Panc1 (cell line): ENCODE data around the gene SLC13A3. TPM values are rescaled to one million over a fixed set of nuclear protein-coding genes. Genes with fewer than 3 reads are reported as not detected.

Source experiments
- ATAC-seq: fragments of 200-7000 bp; cut with Tn5 transposase; 2 replicates; pipeline ENCODE4 v1.9.1; 2020; ENCODE audit warnings: mild to moderate bottlenecking, moderate library complexity
- BruUV-seq: library from RNA; stranded (reverse); fragments of 400-500 nt; replicated peaks from 2 replicates; lab custom pipeline; 2021; lab: Mats Ljungman, UMichigan
- CTCF ChIA-PET: fragments of 300-600 bp; sonication (Branson Sonifier 250); formaldehyde crosslinking; loops from one replicate; lab custom pipeline; 2022; ENCODE audit warnings: antibody characterized with exemption; lab: Charles Lee
- POLR2A ChIA-PET: fragments of 300-600 bp; sonication (Branson Sonifier 250); formaldehyde crosslinking; loops from one replicate; lab custom pipeline; 2022; ENCODE audit warnings: antibody characterized with exemption; lab: Charles Lee
- DNase-seq: peaks from one replicate; pipeline ENCODE4 v3.0.0-alpha.2; 2010; ENCODE audit warnings: low read depth, low spot score
- H3K27ac ChIP-seq: 2 replicates; pipeline ENCODE4 v1.5.1; 2011; ENCODE audit warnings: mild to moderate bottlenecking, low read length, inconsistent platforms
- H3K27me3 ChIP-seq: fragments of 200-500 bp; sonication (Bioruptor generic); 2 replicates; pipeline ENCODE4 v1.6.0; 2014; ENCODE audit warnings: low read length, inconsistent platforms; ENCODE audit not compliant: control insufficient read depth, insufficient read depth
- H3K36me3 ChIP-seq: fragments of 200-500 bp; sonication (Bioruptor generic); 2 replicates; pipeline ENCODE4 v1.5.1; 2014; ENCODE audit warnings: inconsistent platforms, mild to moderate bottlenecking, low read length, moderate library complexity; ENCODE audit not compliant: control insufficient read depth, insufficient read depth
- H3K4me1 ChIP-seq: 2 replicates; pipeline ENCODE4 v1.5.1; 2011; ENCODE audit warnings: inconsistent platforms, mild to moderate bottlenecking, low read length, moderate library complexity; ENCODE audit not compliant: control insufficient read depth, insufficient read depth
- H3K4me3 ChIP-seq, 2 experiments: 2 replicates each; pipeline ENCODE4 v1.5.1; 2011 to 2012; ENCODE audit warnings: low read depth in 2 of 2, low read length in 2 of 2, mild to moderate bottlenecking in 2 of 2, inconsistent platforms in 1 of 2, moderate library complexity in 1 of 2
- H3K9me3 ChIP-seq: fragments of 200-500 bp; sonication (Bioruptor generic); 2 replicates; pipeline ENCODE4 v1.5.1; 2014; ENCODE audit warnings: low read depth, mild to moderate bottlenecking, inconsistent platforms, low read length, moderate library complexity; ENCODE audit not compliant: control insufficient read depth, insufficient read depth
- CTCF ChIP-seq: fragments of 450-650 bp; IDR thresholded peaks from 2 replicates; pipeline ENCODE4 v1.5.1; 2017; ENCODE audit warnings: mild to moderate bottlenecking
- POLR2AphosphoS5 ChIP-seq: IDR thresholded peaks from 2 replicates; pipeline ENCODE4 v1.6.1; 2012; ENCODE audit warnings: mild to moderate bottlenecking, low read depth, low read length, moderate library complexity
- REST ChIP-seq, 2 experiments: IDR thresholded peaks; 2 replicates each; pipeline ENCODE4 v1.6.1; 2011 to 2012; ENCODE audit warnings: low read depth in 2 of 2, control low read depth in 1 of 2, low read length in 1 of 2, mild to moderate bottlenecking in 1 of 2, moderate library complexity in 1 of 2; ENCODE audit not compliant: insufficient read depth in 1 of 2
- SIN3A ChIP-seq: IDR thresholded peaks from 2 replicates; pipeline ENCODE4 v1.6.1; 2012; ENCODE audit warnings: low read depth, mild to moderate bottlenecking, low read length, moderate library complexity, borderline replicate concordance; ENCODE audit not compliant: insufficient read depth
- TCF7L2 ChIP-seq: IDR thresholded peaks from 2 replicates; pipeline ENCODE4 v1.6.1; 2011; ENCODE audit warnings: mild to moderate bottlenecking, low read depth, low read length, inconsistent platforms
- in situ Hi-C: cut with HindIII; loops from 2 replicates; pipeline ENCODE4 v1.10.0; 2016; ENCODE audit warnings: low sequenced_read_pairs, low pct_unique_long_range_greater_than_20kb
- intact Hi-C: fragments of 100-400 bp; cut with micrococcal nuclease; formaldehyde crosslinking; loops from one replicate; pipeline ENCODE4 v1.10.0; 2022; ENCODE audit not compliant: unreplicated experiment
- total RNA-seq: library from RNA; stranded (reverse); gene quantifications from one replicate; pipeline ENCODE4 v1.2.1, GENCODE V29; 2021; ENCODE audit not compliant: unreplicated experiment

Gene SLC13A3
- total RNA-seq, 1 experiment from 2014 or later: 0.31 TPM

GRCh38 chr20:46650575-46651090 is 626 bp downstream of the SLC13A3 start:
- TF ChIP-seq POLR2AphosphoS5: no peak
- TF ChIP-seq SIN3A: no peak
- TF ChIP-seq TCF7L2: no peak
- TF ChIP-seq REST (IDR thresholded peaks at IDR 0.05; ENCODE audit: insufficient read depth in 1 of 2, low read depth in 2 of 2, low read length in 1 of 2): no peak
- TF ChIP-seq CTCF: no peak
- ChIA-PET POLR2A (no interaction called here), CTCF (no interaction called here)
- Histone ChIP-seq H3K36me3 (no peaks in the 10 kb centered on the region), H3K4me3 (peak overlapping the region; percentile 24 to 25; a peak in 3 of 4 replicates), H3K27me3 (peaks cover 29% of the 10 kb centered on the region), H3K9me3 (no peaks in the 10 kb centered on the region), H3K27ac (no peak overlapping the region), H3K4me1 (no peaks in the 10 kb centered on the region)
- peak; percentile 39; the same call in 1 of the 2 replicates for ATAC-seq
- in situ Hi-C loops (no loop called here), intact Hi-C loops (no loop called here)
- BruUV-seq: no TSS peak
- DNase-seq: no peak

GRCh38 chr20:46649965-46650542 is 1.2 kb downstream of the SLC13A3 start:
- BruUV-seq: no TSS peak
- Histone ChIP-seq H3K4me3 (no peak overlapping the region), H3K36me3 (no peaks in the 10 kb centered on the region), H3K27ac (no peak overlapping the region), H3K4me1 (no peaks in the 10 kb centered on the region), H3K9me3 (no peaks in the 10 kb centered on the region), H3K27me3 (peaks cover 30% of the 10 kb centered on the region)
- no peak for TF ChIP-seq TCF7L2
- TF ChIP-seq CTCF: no peak
- ChIA-PET POLR2A (no interaction called here), CTCF (no interaction called here)
- in situ Hi-C loops (no loop called here), intact Hi-C loops (no loop called here)
- ATAC-seq (no peak), DNase-seq (no peak)
